HEK293 (cell line): ENCODE measurements around the gene CD74.

ENCODE experiments used
- CTCF ChIA-PET: fragments of 350-600 bp; formaldehyde crosslinking; extraction: SDS; loops from one replicate; lab custom pipeline; 2021; ENCODE audit warnings: antibody characterized with exemption; lab: Yijun Ruan, JAX
- POLR2A ChIA-PET: fragments of 300-600 bp; formaldehyde crosslinking; extraction: SDS; loops from one replicate; lab custom pipeline; 2020; ENCODE audit warnings: antibody characterized with exemption, inconsistent platforms; lab: Yijun Ruan, JAX
- H3K27ac ChIP-seq: fragments of 200-500 bp; sonication (Bioruptor generic); 2 replicates; pipeline ENCODE4 v1.5.1; 2014; ENCODE audit warnings: low read depth, low read length, control low read depth, inconsistent platforms; ENCODE audit errors: extremely low read depth
- H3K36me3 ChIP-seq, 2 experiments: fragments of 200-500 bp in 1 of 2; sonication (Bioruptor generic) in 1 of 2; 1 replicate in 1 of 2; 2 replicates in 1 of 2; pipeline ENCODE4 v1.5.1; 2014 to 2017; ENCODE audit warnings: inconsistent platforms in 2 of 2, low read length in 2 of 2; ENCODE audit not compliant: control insufficient read depth in 2 of 2, insufficient read depth in 1 of 2
- H3K4me1 ChIP-seq: fragments of 200-500 bp; sonication (Bioruptor generic); 2 replicates; pipeline ENCODE4 v1.5.1; 2014; ENCODE audit warnings: mild to moderate bottlenecking, low read length, inconsistent platforms; ENCODE audit not compliant: control insufficient read depth, insufficient read depth
- H3K4me3 ChIP-seq: 2 replicates; pipeline ENCODE4 v1.5.1; 2011; ENCODE audit warnings: low read depth, mild to moderate bottlenecking, control low read depth, low read length, moderate library complexity
- H3K9me3 ChIP-seq: fragments of 200-500 bp; sonication (Bioruptor generic); 2 replicates; pipeline ENCODE4 v1.5.1; 2014; ENCODE audit warnings: low read depth, low read length, inconsistent platforms; ENCODE audit not compliant: control insufficient read depth, insufficient read depth
- EGR2 ChIP-seq: fragments of 450-650 bp; formaldehyde crosslinking; IDR thresholded peaks from 2 replicates; pipeline ENCODE4 v1.5.1; 2016; ENCODE audit warnings: low read depth, missing biosample characterization, missing genetic modification characterization
- IKZF3 ChIP-seq: fragments of 450-650 bp; IDR thresholded peaks from 2 replicates; pipeline ENCODE4 v1.5.0; 2018; ENCODE audit warnings: missing biosample characterization, mild to moderate bottlenecking, missing genetic modification characterization, moderate library complexity
- SCRT1 ChIP-seq: fragments of 450-650 bp; formaldehyde crosslinking; IDR thresholded peaks from 2 replicates; pipeline ENCODE4 v1.5.1; 2016; ENCODE audit warnings: missing biosample characterization, missing genetic modification characterization, borderline replicate concordance
- ZFP3 ChIP-seq: fragments of 450-650 bp; formaldehyde crosslinking; IDR thresholded peaks from 2 replicates; pipeline ENCODE4 v1.5.1; 2016; ENCODE audit warnings: low read depth, missing biosample characterization, missing genetic modification characterization
- ZNF157 ChIP-seq: fragments of 450-650 bp; formaldehyde crosslinking; IDR thresholded peaks from 2 replicates; pipeline ENCODE4 v1.5.1; 2016; ENCODE audit warnings: missing biosample characterization, missing genetic modification characterization
- ZNF239 ChIP-seq: fragments of 450-650 bp; formaldehyde crosslinking; IDR thresholded peaks from 2 replicates; pipeline ENCODE4 v1.5.1; 2016; ENCODE audit warnings: missing biosample characterization, missing genetic modification characterization
- ZNF311 ChIP-seq: fragments of 450-650 bp; formaldehyde crosslinking; IDR thresholded peaks from 2 replicates; pipeline ENCODE4 v1.5.1; 2017; ENCODE audit warnings: missing biosample characterization, missing genetic modification characterization, borderline replicate concordance
- ZNF335 ChIP-seq: fragments of 450-650 bp; formaldehyde crosslinking; conservative IDR thresholded peaks from 2 replicates; pipeline ENCODE4 v1.5.1; 2016; ENCODE audit warnings: missing biosample characterization, missing genetic modification characterization
- ZNF350 ChIP-seq: fragments of 450-650 bp; formaldehyde crosslinking; IDR thresholded peaks from 2 replicates; pipeline ENCODE4 v1.5.0; 2017; ENCODE audit warnings: missing biosample characterization, mild to moderate bottlenecking, missing genetic modification characterization
- ZNF514 ChIP-seq: fragments of 450-650 bp; formaldehyde crosslinking; IDR thresholded peaks from 2 replicates; pipeline ENCODE4 v1.5.1; 2016; ENCODE audit warnings: missing biosample characterization, missing genetic modification characterization
- ZNF561 ChIP-seq: fragments of 450-650 bp; IDR thresholded peaks from 2 replicates; pipeline ENCODE4 v1.5.1; 2018; ENCODE audit warnings: missing biosample characterization, missing genetic modification characterization, borderline replicate concordance
- ZNF571 ChIP-seq: fragments of 450-650 bp; formaldehyde crosslinking; IDR thresholded peaks from 2 replicates; pipeline ENCODE4 v1.5.0; 2017; ENCODE audit warnings: missing biosample characterization, missing genetic modification characterization
- ZNF600 ChIP-seq: fragments of 450-650 bp; formaldehyde crosslinking; IDR thresholded peaks from 2 replicates; pipeline ENCODE4 v1.5.1; 2016; ENCODE audit warnings: missing biosample characterization, missing genetic modification characterization
- ZNF660 ChIP-seq: fragments of 450-650 bp; IDR thresholded peaks from 2 replicates; pipeline ENCODE4 v1.5.1; 2018; ENCODE audit warnings: missing biosample characterization, mild to moderate bottlenecking, missing genetic modification characterization
- ZNF776 ChIP-seq: fragments of 450-650 bp; formaldehyde crosslinking; IDR thresholded peaks from 2 replicates; pipeline ENCODE4 v1.5.0; 2017; ENCODE audit warnings: missing biosample characterization, missing genetic modification characterization, borderline replicate concordance
- ZNF843 ChIP-seq: fragments of 450-650 bp; formaldehyde crosslinking; IDR thresholded peaks from 2 replicates; pipeline ENCODE4 v1.5.1; 2016; ENCODE audit warnings: missing biosample characterization, missing genetic modification characterization
- ZSCAN23 ChIP-seq: fragments of 450-650 bp; formaldehyde crosslinking; IDR thresholded peaks from 2 replicates; pipeline ENCODE4 v1.5.1; 2016; ENCODE audit warnings: missing biosample characterization, missing genetic modification characterization
- TF ChIP-seq, protein P1 (sequence below): sonication (generic); formaldehyde crosslinking; IDR thresholded peaks from 2 replicates; pipeline ENCODE4 v1.8.1; 2022; ENCODE audit warnings: mild to moderate bottlenecking, moderate library complexity, missing genetic modification reagents
- TF ChIP-seq, protein P2 (sequence below): fragments of 450-650 bp; formaldehyde crosslinking; IDR thresholded peaks from 2 replicates; pipeline ENCODE4 v1.5.1; 2016; ENCODE audit warnings: missing biosample characterization, missing genetic modification characterization
- TF ChIP-seq, protein P3 (sequence below): fragments of 450-650 bp; formaldehyde crosslinking; IDR thresholded peaks from 2 replicates; pipeline ENCODE4 v1.5.1; 2017; ENCODE audit warnings: missing biosample characterization, mild to moderate bottlenecking, missing genetic modification characterization, moderate library complexity
- TF ChIP-seq, protein P4 (sequence below): fragments of 450-650 bp; formaldehyde crosslinking; IDR thresholded peaks from 2 replicates; pipeline ENCODE4 v1.5.1; 2016; ENCODE audit warnings: missing biosample characterization, missing genetic modification characterization
- TF ChIP-seq, protein P5 (sequence below): fragments of 450-650 bp; formaldehyde crosslinking; optimal IDR thresholded peaks from 2 replicates; pipeline ENCODE3; 2016; ENCODE audit warnings: missing biosample characterization, mild to moderate bottlenecking, missing genetic modification characterization

Gene CD74

DNA sequence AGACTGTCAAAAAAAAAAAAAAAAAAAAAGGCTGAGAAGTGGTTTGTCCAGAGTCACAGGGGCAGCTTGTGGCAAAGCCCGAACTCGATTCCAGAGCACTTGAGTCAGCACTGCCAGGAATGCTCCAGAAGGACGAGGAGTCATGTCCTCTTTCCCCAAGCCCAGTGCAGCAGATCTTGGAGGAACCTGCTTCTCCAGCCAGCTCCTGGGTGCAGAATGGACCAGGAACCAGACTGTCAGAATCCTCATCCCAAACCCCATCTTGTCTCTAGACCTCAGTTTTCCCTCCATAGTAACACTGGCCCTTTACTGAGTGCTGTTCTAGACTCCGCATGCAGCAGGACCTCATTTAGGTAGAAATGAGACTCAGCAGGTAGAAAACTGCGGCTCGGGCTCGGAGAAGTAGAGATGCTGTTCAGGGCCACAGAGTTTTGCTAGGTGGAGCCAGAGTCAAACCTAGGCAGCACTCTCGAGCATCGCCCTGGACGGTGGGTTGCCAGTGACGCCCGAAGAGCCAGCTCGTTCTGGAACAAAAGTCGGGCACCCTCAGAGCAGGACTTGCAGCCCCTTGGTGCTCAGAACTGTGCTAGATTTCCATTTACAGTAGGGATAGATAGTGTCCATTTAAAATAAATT, 15.4 kb downstream of the CD74 start:
- peaks cover 26 to 96% of the 10 kb centered on the region in 2 experiments for H3K36me3 ChIP-seq
- POLR2A ChIA-PET: interaction anchor here (0.7 to 1.6 kb wide), 2 partner anchors 8 to 13 kb away, joined by 6 read pairs; no protein-coding TSS in a partner anchor

DNA sequence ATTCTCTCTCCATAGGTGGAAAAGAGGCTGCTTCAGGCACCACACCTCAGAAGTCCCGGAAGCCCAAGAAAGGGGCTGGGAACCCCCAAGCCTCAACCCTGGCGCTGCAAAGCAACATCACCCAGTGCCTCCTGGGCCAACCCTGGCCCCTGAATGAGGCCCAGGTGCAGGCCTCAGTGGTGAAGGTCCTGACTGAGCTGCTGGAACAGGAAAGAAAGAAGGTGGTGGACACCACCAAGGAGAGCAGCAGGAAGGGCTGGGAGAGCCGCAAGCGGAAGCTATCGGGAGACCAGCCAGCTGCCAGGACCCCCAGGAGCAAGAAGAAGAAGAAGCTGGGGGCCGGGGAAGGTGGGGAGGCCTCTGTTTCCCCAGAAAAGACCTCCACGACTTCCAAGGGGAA, 16.4 kb downstream of the CD74 start:
- Histone ChIP-seq H3K4me3 (no peak overlapping the region), H3K9me3 (no peaks in the 10 kb centered on the region), H3K4me1 (no peaks in the 10 kb centered on the region), H3K36me3 (peaks cover 26 to 97% of the 10 kb centered on the region in 2 experiments), H3K27ac (no peak overlapping the region)
- POLR2A ChIA-PET: interaction anchor here (0.7 kb wide), 1 partner anchor 9 kb away, joined by 6 read pairs; no protein-coding TSS in a partner anchor
- CTCF ChIA-PET: interaction anchor here (1.2 kb wide), 1 partner anchor 40 kb away, joined by 3 read pairs; no protein-coding TSS in a partner anchor
- TF ChIP-seq ZNF311 (tag by site-specific recombination): no peak

More for the DNA sequence above, 15.4 kb downstream of the CD74 start:
- CTCF ChIA-PET: interaction anchor here (0.6 to 2.1 kb wide), 7 partner anchors 37 to 1565 kb away, joined by 3 to 6 read pairs (median 3); no protein-coding TSS in a partner anchor
- H3K9me3 ChIP-seq: no peaks in the 10 kb centered on the region
- H3K27ac ChIP-seq: no peak overlapping the region
- no peak overlapping the region for H3K4me3 ChIP-seq
- TF ChIP-seq IKZF3 (tag by site-specific recombination): no peak
- no peak for TF ChIP-seq ZFP3 (tag by site-specific recombination)
- TF ChIP-seq, protein P1, sequence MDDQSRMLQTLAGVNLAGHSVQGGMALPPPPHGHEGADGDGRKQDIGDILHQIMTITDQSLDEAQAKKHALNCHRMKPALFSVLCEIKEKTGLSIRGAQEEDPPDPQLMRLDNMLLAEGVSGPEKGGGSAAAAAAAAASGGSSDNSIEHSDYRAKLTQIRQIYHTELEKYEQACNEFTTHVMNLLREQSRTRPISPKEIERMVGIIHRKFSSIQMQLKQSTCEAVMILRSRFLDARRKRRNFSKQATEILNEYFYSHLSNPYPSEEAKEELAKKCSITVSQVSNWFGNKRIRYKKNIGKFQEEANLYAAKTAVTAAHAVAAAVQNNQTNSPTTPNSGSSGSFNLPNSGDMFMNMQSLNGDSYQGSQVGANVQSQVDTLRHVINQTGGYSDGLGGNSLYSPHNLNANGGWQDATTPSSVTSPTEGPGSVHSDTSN (CRISPR knock-in tag): no peak
- TF ChIP-seq ZNF157 (tag by site-specific recombination): no peak
- TF ChIP-seq ZNF776 (tag by site-specific recombination): no peak
- TF ChIP-seq SCRT1 (tag by site-specific recombination): no peak
- no peak for TF ChIP-seq ZNF350 (tag by site-specific recombination)
- TF ChIP-seq, protein P2, sequence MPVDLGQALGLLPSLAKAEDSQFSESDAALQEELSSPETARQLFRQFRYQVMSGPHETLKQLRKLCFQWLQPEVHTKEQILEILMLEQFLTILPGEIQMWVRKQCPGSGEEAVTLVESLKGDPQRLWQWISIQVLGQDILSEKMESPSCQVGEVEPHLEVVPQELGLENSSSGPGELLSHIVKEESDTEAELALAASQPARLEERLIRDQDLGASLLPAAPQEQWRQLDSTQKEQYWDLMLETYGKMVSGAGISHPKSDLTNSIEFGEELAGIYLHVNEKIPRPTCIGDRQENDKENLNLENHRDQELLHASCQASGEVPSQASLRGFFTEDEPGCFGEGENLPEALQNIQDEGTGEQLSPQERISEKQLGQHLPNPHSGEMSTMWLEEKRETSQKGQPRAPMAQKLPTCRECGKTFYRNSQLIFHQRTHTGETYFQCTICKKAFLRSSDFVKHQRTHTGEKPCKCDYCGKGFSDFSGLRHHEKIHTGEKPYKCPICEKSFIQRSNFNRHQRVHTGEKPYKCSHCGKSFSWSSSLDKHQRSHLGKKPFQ (tag by site-specific recombination): no peak
- no peak for TF ChIP-seq ZNF600 (tag by site-specific recombination)
- TF ChIP-seq ZNF843 (tag by site-specific recombination): no peak
- no peak for TF ChIP-seq ZNF239 (tag by site-specific recombination)
- no peak for TF ChIP-seq ZNF335 (tag by site-specific recombination)
- TF ChIP-seq, protein P3, sequence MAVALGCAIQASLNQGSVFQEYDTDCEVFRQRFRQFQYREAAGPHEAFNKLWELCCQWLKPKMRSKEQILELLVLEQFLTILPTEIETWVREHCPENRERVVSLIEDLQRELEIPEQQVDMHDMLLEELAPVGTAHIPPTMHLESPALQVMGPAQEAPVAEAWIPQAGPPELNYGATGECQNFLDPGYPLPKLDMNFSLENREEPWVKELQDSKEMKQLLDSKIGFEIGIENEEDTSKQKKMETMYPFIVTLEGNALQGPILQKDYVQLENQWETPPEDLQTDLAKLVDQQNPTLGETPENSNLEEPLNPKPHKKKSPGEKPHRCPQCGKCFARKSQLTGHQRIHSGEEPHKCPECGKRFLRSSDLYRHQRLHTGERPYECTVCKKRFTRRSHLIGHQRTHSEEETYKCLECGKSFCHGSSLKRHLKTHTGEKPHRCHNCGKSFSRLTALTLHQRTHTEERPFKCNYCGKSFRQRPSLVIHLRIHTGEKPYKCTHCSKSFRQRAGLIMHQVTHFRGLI (tag by site-specific recombination): no peak
- TF ChIP-seq ZNF660 (tag by site-specific recombination): no peak
- TF ChIP-seq ZNF571 (tag by site-specific recombination): no peak
- no peaks in the 10 kb centered on the region for H3K4me1 ChIP-seq

DNA sequence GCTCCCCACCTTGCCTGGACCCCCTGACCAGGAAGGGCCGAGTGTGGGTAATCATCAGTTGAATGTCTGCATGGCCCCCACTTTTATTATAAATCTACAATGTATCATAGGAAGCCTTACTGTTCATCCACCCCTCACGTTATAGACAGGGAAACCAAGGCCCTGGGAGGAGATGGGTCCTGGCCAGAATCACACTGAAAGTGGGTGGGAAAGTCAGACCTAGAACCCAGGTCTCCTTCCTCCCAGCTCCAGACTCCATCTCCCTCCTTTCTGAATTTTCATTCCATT, 17.1 kb downstream of the CD74 start:
- Histone ChIP-seq H3K27ac (no peak overlapping the region), H3K4me1 (no peaks in the 10 kb centered on the region), H3K4me3 (no peak overlapping the region), H3K9me3 (no peaks in the 10 kb centered on the region), H3K36me3 (peaks cover 26 to 97% of the 10 kb centered on the region in 2 experiments)
- ChIA-PET POLR2A (no interaction called here), CTCF (interaction anchor here (0.7 kb wide), 1 partner anchor 38 kb away, joined by 3 read pairs; no protein-coding TSS in a partner anchor)
- TF ChIP-seq, protein P4, sequence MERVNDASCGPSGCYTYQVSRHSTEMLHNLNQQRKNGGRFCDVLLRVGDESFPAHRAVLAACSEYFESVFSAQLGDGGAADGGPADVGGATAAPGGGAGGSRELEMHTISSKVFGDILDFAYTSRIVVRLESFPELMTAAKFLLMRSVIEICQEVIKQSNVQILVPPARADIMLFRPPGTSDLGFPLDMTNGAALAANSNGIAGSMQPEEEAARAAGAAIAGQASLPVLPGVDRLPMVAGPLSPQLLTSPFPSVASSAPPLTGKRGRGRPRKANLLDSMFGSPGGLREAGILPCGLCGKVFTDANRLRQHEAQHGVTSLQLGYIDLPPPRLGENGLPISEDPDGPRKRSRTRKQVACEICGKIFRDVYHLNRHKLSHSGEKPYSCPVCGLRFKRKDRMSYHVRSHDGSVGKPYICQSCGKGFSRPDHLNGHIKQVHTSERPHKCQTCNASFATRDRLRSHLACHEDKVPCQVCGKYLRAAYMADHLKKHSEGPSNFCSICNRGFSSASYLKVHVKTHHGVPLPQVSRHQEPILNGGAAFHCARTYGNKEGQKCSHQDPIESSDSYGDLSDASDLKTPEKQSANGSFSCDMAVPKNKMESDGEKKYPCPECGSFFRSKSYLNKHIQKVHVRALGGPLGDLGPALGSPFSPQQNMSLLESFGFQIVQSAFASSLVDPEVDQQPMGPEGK: no peak
- TF ChIP-seq ZNF561 (tag by site-specific recombination) (no peak), EGR2 (tag by site-specific recombination) (no peak), ZNF514 (no peak), ZSCAN23 (tag by site-specific recombination) (no peak), ZNF600 (tag by site-specific recombination) (no peak)
- TF ChIP-seq, protein P5, sequence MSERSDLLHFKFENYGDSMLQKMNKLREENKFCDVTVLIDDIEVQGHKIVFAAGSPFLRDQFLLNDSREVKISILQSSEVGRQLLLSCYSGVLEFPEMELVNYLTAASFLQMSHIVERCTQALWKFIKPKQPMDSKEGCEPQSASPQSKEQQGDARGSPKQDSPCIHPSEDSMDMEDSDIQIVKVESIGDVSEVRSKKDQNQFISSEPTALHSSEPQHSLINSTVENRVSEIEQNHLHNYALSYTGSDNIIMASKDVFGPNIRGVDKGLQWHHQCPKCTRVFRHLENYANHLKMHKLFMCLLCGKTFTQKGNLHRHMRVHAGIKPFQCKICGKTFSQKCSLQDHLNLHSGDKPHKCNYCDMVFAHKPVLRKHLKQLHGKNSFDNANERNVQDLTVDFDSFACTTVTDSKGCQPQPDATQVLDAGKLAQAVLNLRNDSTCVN (tag by site-specific recombination): no peak
